Stomach (tissue), 9 donors: Measurements from ENCODE around the gene MEIKIN. TPM values are rescaled to one million over a fixed set of nuclear protein-coding genes. Genes with fewer than 3 reads are reported as not detected.
A peak's percentile ranks its signal among the peaks of the same experiment; 100 is the strongest.

Experiments
- DNase-seq, 2 donors: peaks; one replicate each; pipeline versions ENCODE4 v3.0.0 to v3.0.0-alpha.2; 2013 to 2019
- H3K27ac ChIP-seq, 5 donors: fragments of 200-600 bp in 4 of 5; sonication (generic) in 4 of 5; one replicate each; pipeline ENCODE4 v1.5.1; 2013 to 2019; ENCODE audit warnings: mild to moderate bottlenecking in 1 of 5, moderate library complexity in 1 of 5
- H3K27me3 ChIP-seq, 3 donors: fragments of 200-600 bp; sonication (generic); one replicate each; pipeline ENCODE4 v1.5.1; 2017 to 2019; ENCODE audit warnings: mixed run types in 1 of 3
- H3K36me3 ChIP-seq, 4 donors: fragments of 200-600 bp; sonication (generic); 1 replicate in 3 of 4; 2 replicates in 1 of 4; pipeline ENCODE4 v1.5.1; 2016 to 2019
- H3K4me1 ChIP-seq, 4 donors: fragments of 200-600 bp; sonication (generic); one replicate each; pipeline ENCODE4 v1.5.1; 2016 to 2019
- H3K4me3 ChIP-seq, 4 donors: fragments of 200-600 bp; sonication (generic) in 3 of 4; one replicate each; pipeline ENCODE4 v1.5.1; 2016 to 2019; ENCODE audit warnings: mild to moderate bottlenecking in 1 of 4
- H3K9me3 ChIP-seq, 4 donors: fragments of 200-600 bp; sonication (generic); one replicate each; pipeline ENCODE4 v1.5.1; 2016 to 2019
- CTCF ChIP-seq, 7 experiments: fragments of 450-650 bp in 4 of 7; fragments of 200-600 bp in 3 of 7; sonication (generic) in 3 of 7; IDR thresholded peaks; one replicate each; pipeline ENCODE4 v1.5.1; 2016 to 2019; ENCODE audit warnings: antibody characterized with exemption in 7 of 7, control low read depth in 2 of 7, mild to moderate bottlenecking in 1 of 7
- EP300 ChIP-seq: sonication (generic); formaldehyde crosslinking; IDR thresholded peaks from one replicate; pipeline ENCODE4 v1.6.1; 2017; ENCODE audit warnings: antibody characterized with exemption
- POLR2A ChIP-seq, 4 donors: fragments of 450-650 bp; IDR thresholded peaks; one replicate each; pipeline ENCODE4 v1.6.1; 2016; ENCODE audit warnings: antibody characterized with exemption in 4 of 4, control low read depth in 2 of 4, mild to moderate bottlenecking in 1 of 4, moderate library complexity in 1 of 4
- POLR2AphosphoS5 ChIP-seq, 3 donors: sonication (generic); formaldehyde crosslinking; IDR thresholded peaks; one replicate each; pipeline ENCODE4 v1.6.1; 2016; ENCODE audit warnings: antibody characterized with exemption in 3 of 3
- WGBS, 5 donors: extraction: QIAGEN DNeasy Blood & Tissue Kit in 3 of 5; methylation state at CpG; one replicate each; pipeline versions ENCODE4 v1.1.5 to v1.1.7; 2013 to 2018; 5-methylcytosine and 5-hydroxymethylcytosine counted together
- intact Hi-C: fragments of 100-400 bp; cut with DNase I; formaldehyde crosslinking; loops from one replicate; pipeline ENCODE4 v1.15.1; 2023; ENCODE audit warnings: low total_unique reads
- polyA plus RNA-seq, 3 donors: library from polyadenylated mRNA; stranded (reverse); fragments of 200-250 nt; gene quantifications; one replicate each; pipeline ENCODE4 v1.2.3, GENCODE V29; 2013
- total RNA-seq, 5 donors: library from RNA; depleted of rRNA; stranded (reverse); fragments of >200 nt; gene quantifications; one replicate each; pipeline versions ENCODE4 v1.1.0 to v1.2.3, GENCODE V29; 2014 to 2016
- donor health status: healthy with polysubstance abuse.
- donor health status: Bipolar disorder and iron deficiency.
- donor health status: healthy.

MEIKIN gene
- total and polyA plus RNA-seq, 8 donors = 0.37 TPM; not detected in 7

GRCh38 chr5:131980696-131981095 lies 35.2 kb upstream of the MEIKIN start:
- DNase-seq = no peak
- Histone ChIP-seq H3K4me3 (no peak overlapping the region), H3K27ac (no peak overlapping the region), H3K9me3 (no peaks in the 10 kb centered on the region), H3K27me3 (no peaks in the 10 kb centered on the region), H3K36me3 (no peaks in the 10 kb centered on the region), H3K4me1 (peaks cover 0 to 4% (median 0%) of the 10 kb centered on the region in 4 donors)
- WGBS, 5 donors = 79 to 92% (median 88%) methylated on average over 4 of the region's 4 CpGs
- intact Hi-C loops = no loop called here
- TF ChIP-seq POLR2A (IDR thresholded peaks at IDR 0.05) (no peak), EP300 (no peak)

DNA sequence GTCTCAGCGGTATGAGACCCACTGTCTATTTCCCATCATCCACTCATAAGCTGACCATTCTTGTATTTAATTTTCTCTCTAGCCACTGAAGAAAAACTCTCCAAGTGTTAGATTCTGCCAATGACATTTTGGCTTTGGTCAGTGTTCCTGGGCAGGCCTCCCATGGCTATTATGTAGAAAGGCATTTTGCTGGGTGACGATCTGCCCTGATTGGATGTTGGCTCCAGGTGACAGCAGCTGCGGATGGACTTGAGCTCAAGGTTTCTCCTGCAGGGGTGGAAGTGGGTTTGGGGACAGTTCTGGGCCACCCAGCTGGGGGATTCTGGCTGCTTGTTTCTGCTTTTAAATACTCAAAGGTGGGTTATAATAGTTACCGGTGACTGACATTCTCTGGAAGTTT lies 34.4 kb upstream of the MEIKIN start:
- H3K4me1 ChIP-seq = peaks cover 0 to 4% (median 0%) of the 10 kb centered on the region in 4 donors
- no peaks in the 10 kb centered on the region for H3K36me3 ChIP-seq
- no peaks in the 10 kb centered on the region for H3K9me3 ChIP-seq
- DNase-seq = no peak
- H3K27me3 ChIP-seq = no peaks in the 10 kb centered on the region
- no peak overlapping the region for H3K4me3 ChIP-seq
- intact Hi-C loops = no loop called here
- H3K27ac ChIP-seq = no peak overlapping the region
- WGBS, 5 donors = 69 to 92% (median 81%) methylated on average over 4 of the region's 4 CpGs
- no peak for TF ChIP-seq POLR2AphosphoS5 (IDR thresholded peaks at IDR 0.05)
- no peak for TF ChIP-seq CTCF (IDR thresholded peaks at IDR 0.05)
- TF ChIP-seq POLR2A (IDR thresholded peaks at IDR 0.05) = no peak
- no peak for TF ChIP-seq EP300

DNA sequence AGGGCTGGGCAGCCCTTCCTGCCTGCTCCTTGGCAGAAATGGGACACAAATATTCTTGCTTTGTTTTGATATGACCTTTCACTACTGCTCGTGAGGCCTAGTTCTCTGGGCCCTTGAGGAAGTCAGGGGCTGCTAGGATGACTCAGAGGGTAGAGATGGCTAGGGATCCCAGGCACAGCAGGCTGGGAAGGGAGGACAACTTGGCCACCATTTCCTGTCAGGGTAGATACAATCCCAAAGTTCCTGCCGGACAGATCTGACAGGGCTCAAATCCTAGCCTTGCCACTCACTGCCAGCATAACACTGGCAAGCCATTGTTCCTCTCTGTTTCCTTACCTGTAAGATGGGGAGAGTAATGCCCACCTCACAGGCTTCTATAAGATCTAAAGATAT lies 31.7 kb upstream of the MEIKIN start:
- Histone ChIP-seq H3K27me3 (no peaks in the 10 kb centered on the region), H3K27ac (no peak overlapping the region), H3K9me3 (no peaks in the 10 kb centered on the region), H3K4me3 (no peak overlapping the region), H3K36me3 (no peaks in the 10 kb centered on the region), H3K4me1 (no peaks in the 10 kb centered on the region)
- 58 to 74% (median 70%) methylated on average over 2 of the region's 2 CpGs for WGBS, 5 donors
- intact Hi-C loops = no loop called here
- TF ChIP-seq CTCF (IDR thresholded peaks at IDR 0.05) (no peak), EP300 (no peak), POLR2AphosphoS5 (IDR thresholded peaks at IDR 0.05) (no peak), POLR2A (IDR thresholded peaks at IDR 0.05) (no peak)
- DNase-seq = peak in 1 of 2 donors; percentile 15

DNA sequence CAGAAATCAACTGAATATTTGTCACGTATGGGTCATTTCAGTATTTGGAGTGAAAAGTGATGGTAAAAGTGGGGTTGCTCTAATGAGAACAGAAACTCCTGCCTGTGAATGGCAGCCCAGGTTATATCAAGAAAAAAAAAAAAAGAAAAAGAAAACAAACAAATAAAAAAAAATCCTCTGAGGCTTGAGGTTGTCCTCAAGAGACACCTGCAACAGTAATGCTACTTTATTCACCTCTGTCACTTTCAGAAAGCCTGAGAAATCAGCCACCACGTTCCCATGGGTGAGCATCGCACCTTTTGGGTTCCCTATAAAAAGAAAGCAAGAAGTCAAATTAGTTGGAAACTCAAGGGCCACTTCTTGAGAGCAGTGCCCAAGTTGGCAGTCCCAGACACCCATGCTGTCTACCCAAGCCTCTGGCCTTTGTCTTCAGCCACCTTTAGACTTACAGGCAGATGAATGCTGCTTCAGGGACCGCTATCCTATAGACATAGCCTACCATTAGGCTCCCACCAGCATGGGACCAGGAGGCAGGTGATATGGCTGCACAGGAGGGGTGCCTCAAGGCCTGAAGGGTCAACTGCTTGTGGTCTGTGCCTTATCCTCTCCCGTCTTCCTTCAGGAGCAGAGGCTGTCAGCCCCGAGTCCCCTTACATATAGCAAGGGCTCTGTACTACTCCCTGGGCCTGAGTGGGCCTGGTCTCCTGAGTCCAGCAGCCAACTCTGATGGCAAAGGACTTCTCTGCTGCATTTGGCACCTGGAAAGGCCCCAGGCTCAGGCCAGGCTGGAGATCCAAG lies 31.1 kb upstream of the MEIKIN start:
- TF ChIP-seq POLR2A (IDR thresholded peaks at IDR 0.05) (no peak), EP300 (no peak), CTCF (IDR thresholded peaks at IDR 0.05) (no peak), POLR2AphosphoS5 (IDR thresholded peaks at IDR 0.05) (no peak)
- H3K27me3 ChIP-seq = no peaks in the 10 kb centered on the region
- WGBS, 5 donors = 91 to 97% (median 95%) methylated on average over 6 of the region's 6 CpGs
- H3K4me3 ChIP-seq = no peak overlapping the region
- no peaks in the 10 kb centered on the region for H3K36me3 ChIP-seq
- intact Hi-C loops = no loop called here
- H3K4me1 ChIP-seq = no peaks in the 10 kb centered on the region
- no peaks in the 10 kb centered on the region for H3K9me3 ChIP-seq
- no peak overlapping the region for H3K27ac ChIP-seq
- peak in 1 of 2 donors; percentile 10 for DNase-seq
